H9 (cell line): ENCODE measurements around the gene PXDN. TPM values are rescaled to one million over a fixed set of nuclear protein-coding genes. Genes with fewer than 3 reads are reported as not detected.
A peak's percentile ranks its signal among the peaks of the same experiment; 100 is the strongest.

Experiments
- DNase-seq: peaks from one replicate; pipeline ENCODE4 v3.0.0-alpha.2; 2017
- H2AFZ ChIP-seq: one replicate; pipeline ENCODE4 v1.6.1; 2013; ENCODE audit warnings: mild to moderate bottlenecking, low read length, control low read depth, moderate library complexity
- H2AK5ac ChIP-seq: 2 replicates; pipeline ENCODE4 v1.6.1; 2013; ENCODE audit warnings: low read length, control low read depth, mixed read lengths; ENCODE audit not compliant: insufficient read length
- H2BK120ac ChIP-seq: one replicate; pipeline ENCODE4 v1.6.1; 2013; ENCODE audit warnings: low read depth, mild to moderate bottlenecking, low read length, control low read depth, inconsistent platforms; ENCODE audit not compliant: poor library complexity, severe bottlenecking
- H2BK12ac ChIP-seq: 2 replicates; pipeline ENCODE4 v1.6.1; 2013; ENCODE audit warnings: low read length, control low read depth, mixed read lengths, low read depth; ENCODE audit not compliant: insufficient read length
- H2BK15ac ChIP-seq: 2 replicates; pipeline ENCODE4 v1.6.1; 2013; ENCODE audit warnings: low read depth, low read length, control low read depth
- H2BK20ac ChIP-seq: one replicate; pipeline ENCODE4 v1.6.1; 2013; ENCODE audit warnings: low read depth, mild to moderate bottlenecking, low read length, control low read depth, inconsistent platforms; ENCODE audit not compliant: poor library complexity, severe bottlenecking
- H2BK5ac ChIP-seq: 2 replicates; pipeline ENCODE4 v1.6.1; 2013; ENCODE audit warnings: low read length, control low read depth, mixed read lengths; ENCODE audit not compliant: insufficient read length
- H3K14ac ChIP-seq: 2 replicates; pipeline ENCODE4 v1.6.1; 2013; ENCODE audit warnings: low read length, control low read depth; ENCODE audit not compliant: insufficient read depth
- H3K18ac ChIP-seq: 2 replicates; pipeline ENCODE4 v1.6.1; 2013; ENCODE audit warnings: low read depth, mild to moderate bottlenecking, mixed read lengths, low read length, control low read depth; ENCODE audit not compliant: insufficient read length
- H3K23ac ChIP-seq: 2 replicates; pipeline ENCODE4 v1.6.1; 2013; ENCODE audit warnings: low read length, control low read depth, mixed read lengths, low read depth; ENCODE audit not compliant: insufficient read length
- H3K23me2 ChIP-seq: 2 replicates; pipeline ENCODE4 v1.6.1; 2013; ENCODE audit warnings: low read depth, mild to moderate bottlenecking, mixed read lengths, low read length, control low read depth; ENCODE audit not compliant: insufficient read length, poor library complexity, severe bottlenecking
- H3K27ac ChIP-seq: 2 replicates; pipeline ENCODE4 v1.5.1; 2013; ENCODE audit warnings: low read length, control low read depth, mixed read lengths, low read depth; ENCODE audit not compliant: insufficient read length
- H3K27me3 ChIP-seq: 2 replicates; pipeline ENCODE4 v1.6.1; 2013; ENCODE audit warnings: low read length, control low read depth, inconsistent platforms; ENCODE audit not compliant: insufficient read depth
- H3K4ac ChIP-seq: 2 replicates; pipeline ENCODE4 v1.6.1; 2013; ENCODE audit warnings: low read depth, mild to moderate bottlenecking, control low read depth, inconsistent platforms, low read length, moderate library complexity
- H3K4me1 ChIP-seq: 2 replicates; pipeline ENCODE4 v1.6.1; 2013; ENCODE audit warnings: low read length, control low read depth, inconsistent platforms; ENCODE audit not compliant: insufficient read depth
- H3K4me2 ChIP-seq: 2 replicates; pipeline ENCODE4 v1.6.1; 2013; ENCODE audit warnings: low read length, control low read depth, mixed read lengths; ENCODE audit not compliant: insufficient read length, insufficient read depth
- H3K56ac ChIP-seq: 2 replicates; pipeline ENCODE4 v1.6.1; 2013; ENCODE audit warnings: low read depth, mild to moderate bottlenecking, mixed read lengths, low read length, control low read depth; ENCODE audit not compliant: insufficient read length
- H3K79me1 ChIP-seq: 2 replicates; pipeline ENCODE4 v1.6.1; 2013; ENCODE audit warnings: low read depth, mild to moderate bottlenecking, moderate library complexity, low read length, control low read depth, inconsistent platforms; ENCODE audit not compliant: insufficient read depth, poor library complexity, severe bottlenecking
- H3K79me2 ChIP-seq: 2 replicates; pipeline ENCODE4 v1.6.1; 2013; ENCODE audit warnings: low read length, control low read depth, inconsistent platforms; ENCODE audit not compliant: insufficient read depth
- H3K9ac ChIP-seq: 2 replicates; pipeline ENCODE4 v1.6.1; 2013; ENCODE audit warnings: low read length, control low read depth, mixed read lengths; ENCODE audit not compliant: insufficient read length; ENCODE audit errors: extremely low read depth
- H3K9me3 ChIP-seq: one replicate; pipeline ENCODE4 v1.6.1; 2013; ENCODE audit warnings: low read depth, low read length, inconsistent platforms; ENCODE audit not compliant: control insufficient read depth
- H3T11ph ChIP-seq: one replicate; pipeline ENCODE4 v1.6.1; 2013; ENCODE audit warnings: mild to moderate bottlenecking, low read length, control low read depth, inconsistent platforms
- H4K20me1 ChIP-seq: one replicate; pipeline ENCODE4 v1.6.1; 2013; ENCODE audit not compliant: control insufficient read depth, insufficient read length, insufficient read depth
- H4K5ac ChIP-seq: 2 replicates; pipeline ENCODE4 v1.6.1; 2013; ENCODE audit warnings: low read depth, mild to moderate bottlenecking, mixed read lengths, low read length, control low read depth; ENCODE audit not compliant: insufficient read length
- H4K8ac ChIP-seq: replicated peaks from 2 replicates; pipeline ENCODE4 v1.6.1; 2013; ENCODE audit warnings: low read length, control low read depth, mixed read lengths, low read depth; ENCODE audit not compliant: insufficient read length
- H4K91ac ChIP-seq: 2 replicates; pipeline ENCODE4 v1.6.1; 2013; ENCODE audit warnings: low read depth, mild to moderate bottlenecking, moderate library complexity, mixed read lengths, low read length, control low read depth; ENCODE audit not compliant: insufficient read length
- H3K27ac Mint-ChIP-seq, 3 experiments: 2 replicates in 2 of 3; 3 replicates in 1 of 3; pipeline ENCODE4 v1.8.0; 2020 to 2021; ENCODE audit warnings: mixed read lengths in 3 of 3, mild to moderate bottlenecking in 1 of 3, moderate library complexity in 1 of 3
- H3K27me3 Mint-ChIP-seq: 2 replicates; pipeline ENCODE4 v1.8.0; 2021; ENCODE audit warnings: low read depth, mild to moderate bottlenecking, moderate library complexity, mixed read lengths
- H3K36me3 Mint-ChIP-seq, 3 experiments: 2 replicates in 2 of 3; 3 replicates in 1 of 3; pipeline ENCODE4 v1.8.0; 2020 to 2021; ENCODE audit warnings: low read depth in 3 of 3, mixed read lengths in 3 of 3; ENCODE audit not compliant: insufficient read depth in 1 of 3
- H3K4me1 Mint-ChIP-seq, 2 experiments: 2 replicates each; pipeline ENCODE4 v1.8.0; 2020; ENCODE audit warnings: mixed read lengths in 2 of 2
- H3K4me3 Mint-ChIP-seq, 2 experiments: 2 replicates in 1 of 2; 3 replicates in 1 of 2; pipeline ENCODE4 v1.8.0; 2020 to 2021; ENCODE audit warnings: mild to moderate bottlenecking in 2 of 2, mixed read lengths in 2 of 2, moderate library complexity in 1 of 2
- H3K9me3 Mint-ChIP-seq, 2 experiments: 2 replicates in 1 of 2; 3 replicates in 1 of 2; pipeline ENCODE4 v1.8.0; 2020; ENCODE audit warnings: mild to moderate bottlenecking in 2 of 2, mixed read lengths in 2 of 2, moderate library complexity in 1 of 2
- WGBS: extraction: QIAGEN DNeasy Blood & Tissue Kit; methylation state at CpG from one replicate; pipeline ENCODE4 v1.1.7; 2013; ENCODE audit warnings: missing lambda C conversion rate, low lambda C conversion rate, mixed read lengths; ENCODE audit not compliant: insufficient read length; ENCODE audit errors: extremely low coverage; 5-methylcytosine and 5-hydroxymethylcytosine counted together
- total RNA-seq: library from RNA; stranded (reverse); gene quantifications from 2 replicates; pipeline ENCODE4 v1.2.1, GENCODE V29; 2021
- TF ChIP-seq, protein P1 (sequence below): fragments of 200-600 bp; sonication (generic); conservative IDR thresholded peaks from 3 replicates; pipeline ENCODE4 v1.8.0; 2021; ENCODE audit warnings: antibody characterized with exemption, mild to moderate bottlenecking

PXDN gene
- total RNA-seq, 1 experiment from 2014 or later = 146 TPM

DNA sequence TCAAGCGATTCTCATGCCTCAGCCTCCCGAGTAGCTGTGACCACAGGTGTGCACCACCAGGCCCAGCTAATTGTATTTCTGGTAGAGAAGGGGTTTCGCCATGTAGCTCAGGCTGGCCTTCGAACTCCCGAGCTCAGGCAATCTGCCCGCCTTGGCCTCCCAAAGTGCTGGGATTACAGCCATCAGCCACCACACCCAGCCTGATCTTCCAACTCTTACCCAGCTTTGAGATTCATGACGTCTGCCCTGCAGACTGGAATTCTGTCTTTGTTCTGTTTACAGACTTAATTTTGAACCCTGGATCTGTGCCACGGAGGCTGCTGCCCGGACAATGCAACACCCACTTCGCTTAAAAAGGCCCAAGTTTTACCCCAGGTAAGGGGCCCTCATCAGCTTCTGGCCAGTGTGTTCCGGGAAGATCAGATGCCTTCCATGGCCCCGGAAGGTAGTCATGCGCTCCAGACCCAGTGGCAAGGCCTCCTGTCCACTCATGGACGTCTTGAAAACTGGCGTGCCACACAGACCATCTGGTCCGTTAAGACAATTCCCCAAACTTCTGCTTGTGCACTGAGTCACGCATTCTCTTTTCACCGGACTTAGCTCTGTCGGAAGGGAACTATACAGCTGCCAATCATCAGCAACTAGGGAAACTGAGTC, 5.5 kb downstream of the PXDN start:
- no peak overlapping the region for H2AK5ac ChIP-seq
- no peak for DNase-seq
- H3K4ac ChIP-seq = no peak overlapping the region
- H4K20me1 ChIP-seq = no peaks in the 10 kb centered on the region
- Mint-ChIP-seq H3K27ac (peak overlapping the region in 1 of 3 experiments; percentile 9; a peak in 1 of 7 replicates), H3K9me3 (peaks cover 12 to 17% of the 10 kb centered on the region in 2 experiments), H3K4me3 (no peak overlapping the region), H3K4me1 (peaks cover 18 to 26% of the 10 kb centered on the region in 2 experiments), H3K27me3 (no peaks in the 10 kb centered on the region), H3K36me3 (peaks cover 24 to 38% (median 26%) of the 10 kb centered on the region in 3 experiments)
- no peak overlapping the region for H2BK120ac ChIP-seq
- H3K27me3 ChIP-seq = no peaks in the 10 kb centered on the region
- no peak overlapping the region for H3K18ac ChIP-seq
- no peak overlapping the region for H2AFZ ChIP-seq
- no peak overlapping the region for H3T11ph ChIP-seq
- H4K8ac ChIP-seq = no peak overlapping the region
- peaks cover 4% of the 10 kb centered on the region; the same call in 1 of the 2 replicates for H3K4me1 ChIP-seq
- no peak overlapping the region; the same call in 1 of the 2 replicates for H3K14ac ChIP-seq
- TF ChIP-seq, protein P1, sequence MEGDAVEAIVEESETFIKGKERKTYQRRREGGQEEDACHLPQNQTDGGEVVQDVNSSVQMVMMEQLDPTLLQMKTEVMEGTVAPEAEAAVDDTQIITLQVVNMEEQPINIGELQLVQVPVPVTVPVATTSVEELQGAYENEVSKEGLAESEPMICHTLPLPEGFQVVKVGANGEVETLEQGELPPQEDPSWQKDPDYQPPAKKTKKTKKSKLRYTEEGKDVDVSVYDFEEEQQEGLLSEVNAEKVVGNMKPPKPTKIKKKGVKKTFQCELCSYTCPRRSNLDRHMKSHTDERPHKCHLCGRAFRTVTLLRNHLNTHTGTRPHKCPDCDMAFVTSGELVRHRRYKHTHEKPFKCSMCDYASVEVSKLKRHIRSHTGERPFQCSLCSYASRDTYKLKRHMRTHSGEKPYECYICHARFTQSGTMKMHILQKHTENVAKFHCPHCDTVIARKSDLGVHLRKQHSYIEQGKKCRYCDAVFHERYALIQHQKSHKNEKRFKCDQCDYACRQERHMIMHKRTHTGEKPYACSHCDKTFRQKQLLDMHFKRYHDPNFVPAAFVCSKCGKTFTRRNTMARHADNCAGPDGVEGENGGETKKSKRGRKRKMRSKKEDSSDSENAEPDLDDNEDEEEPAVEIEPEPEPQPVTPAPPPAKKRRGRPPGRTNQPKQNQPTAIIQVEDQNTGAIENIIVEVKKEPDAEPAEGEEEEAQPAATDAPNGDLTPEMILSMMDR = no peak
- H4K91ac ChIP-seq = no peak overlapping the region
- no peak overlapping the region for H2BK20ac ChIP-seq
- no peak overlapping the region for H2BK12ac ChIP-seq
- H3K79me2 ChIP-seq = peaks cover 47% of the 10 kb centered on the region; the same call in 1 of the 2 replicates
- no peak overlapping the region for H3K27ac ChIP-seq
- H3K79me1 ChIP-seq = peaks cover 4% of the 10 kb centered on the region
- H2BK5ac ChIP-seq = no peak overlapping the region
- H3K23me2 ChIP-seq = peaks cover 7% of the 10 kb centered on the region
- no peak overlapping the region for H2BK15ac ChIP-seq
- H3K23ac ChIP-seq = no peak overlapping the region
- no peak overlapping the region for H3K9ac ChIP-seq
- H3K56ac ChIP-seq = no peak overlapping the region
- H4K5ac ChIP-seq = no peak overlapping the region
- no CpG with 5 or more reads among the region's 19 CpGs for WGBS
- H3K4me2 ChIP-seq = no peak overlapping the region
- no peaks in the 10 kb centered on the region for H3K9me3 ChIP-seq
